GM12873 (cell line): ENCODE results near the gene UBE2D1.

Source experiments
- TF ChIP-seq, protein P1 (sequence below): IDR thresholded peaks from 2 replicates; pipeline ENCODE4 v1.5.1; 2012; ENCODE audit warnings: low read depth, mild to moderate bottlenecking, moderate library complexity, low read length, control low read depth; ENCODE audit not compliant: insufficient read depth; ENCODE audit errors: missing control alignments

Gene UBE2D1

DNA sequence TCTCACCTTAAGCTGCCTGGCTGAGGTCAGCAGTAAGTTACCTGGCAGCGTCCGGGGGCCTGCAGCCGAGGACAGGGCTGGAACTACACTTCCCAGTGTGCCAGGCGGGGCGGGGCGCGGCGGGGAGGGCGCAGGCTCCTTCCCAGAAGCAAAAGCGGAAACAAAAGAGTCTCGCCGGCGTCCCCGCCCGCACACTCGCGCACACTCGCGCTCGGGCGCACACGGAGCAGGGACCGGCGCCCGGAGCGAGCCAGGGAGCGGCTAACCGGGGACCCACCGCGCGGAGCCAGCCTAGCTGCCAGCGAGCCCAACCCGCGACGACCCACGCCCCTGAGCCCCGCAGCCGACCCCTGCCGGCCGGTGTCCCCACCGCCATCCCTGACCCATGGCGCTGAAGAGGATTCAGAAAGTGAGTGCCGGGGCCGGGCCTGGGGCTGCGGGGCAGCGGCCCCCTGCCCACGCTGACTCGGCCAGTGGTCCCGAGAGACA, at the start of gene UBE2D1:
TSS of gene UBE2D1 (plus strand) at position 190 of the 489 bp plus-strand sequence. CDS start at position 386, 196 bp downstream.
- TF ChIP-seq, protein P1, sequence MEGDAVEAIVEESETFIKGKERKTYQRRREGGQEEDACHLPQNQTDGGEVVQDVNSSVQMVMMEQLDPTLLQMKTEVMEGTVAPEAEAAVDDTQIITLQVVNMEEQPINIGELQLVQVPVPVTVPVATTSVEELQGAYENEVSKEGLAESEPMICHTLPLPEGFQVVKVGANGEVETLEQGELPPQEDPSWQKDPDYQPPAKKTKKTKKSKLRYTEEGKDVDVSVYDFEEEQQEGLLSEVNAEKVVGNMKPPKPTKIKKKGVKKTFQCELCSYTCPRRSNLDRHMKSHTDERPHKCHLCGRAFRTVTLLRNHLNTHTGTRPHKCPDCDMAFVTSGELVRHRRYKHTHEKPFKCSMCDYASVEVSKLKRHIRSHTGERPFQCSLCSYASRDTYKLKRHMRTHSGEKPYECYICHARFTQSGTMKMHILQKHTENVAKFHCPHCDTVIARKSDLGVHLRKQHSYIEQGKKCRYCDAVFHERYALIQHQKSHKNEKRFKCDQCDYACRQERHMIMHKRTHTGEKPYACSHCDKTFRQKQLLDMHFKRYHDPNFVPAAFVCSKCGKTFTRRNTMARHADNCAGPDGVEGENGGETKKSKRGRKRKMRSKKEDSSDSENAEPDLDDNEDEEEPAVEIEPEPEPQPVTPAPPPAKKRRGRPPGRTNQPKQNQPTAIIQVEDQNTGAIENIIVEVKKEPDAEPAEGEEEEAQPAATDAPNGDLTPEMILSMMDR, result peak; percentile 14

- TF ChIP-seq, protein P1, result peak; percentile 69
These were observed 43.1 kb upstream of the UBE2D1 start for GRCh38 chr10:58291538-58292174.

- TF ChIP-seq, protein P1, result no peak
These were observed 40.8 kb upstream of the UBE2D1 start for GRCh38 chr10:58293989-58294388.

- TF ChIP-seq, protein P1, result peak; percentile 88
These were observed 35.2 kb upstream of the UBE2D1 start for GRCh38 chr10:58299580-58299979.

DNA sequence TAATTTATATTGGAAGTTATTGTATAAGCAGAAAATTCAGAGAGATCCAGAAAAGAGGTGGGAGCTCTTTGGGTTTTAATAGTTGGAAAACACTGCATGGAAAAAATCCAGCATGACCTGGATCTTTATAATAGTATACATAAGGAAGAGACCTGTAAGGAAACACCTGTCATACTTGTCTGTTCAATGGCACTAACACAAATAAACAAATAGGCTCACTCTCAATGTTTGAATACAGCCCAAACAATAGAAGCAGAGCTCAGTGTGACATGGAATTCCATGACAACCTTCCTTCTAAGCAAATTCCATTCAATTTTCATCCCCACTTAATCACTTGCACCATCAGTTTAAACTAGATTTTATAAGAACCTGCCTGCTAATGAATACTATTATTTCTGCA, 34.1 kb upstream of the UBE2D1 start:
- TF ChIP-seq, protein P1, result no peak

GRCh38 chr10:58302254-58302653, 32.6 kb upstream of the UBE2D1 start:
- TF ChIP-seq, protein P1, result no peak

DNA sequence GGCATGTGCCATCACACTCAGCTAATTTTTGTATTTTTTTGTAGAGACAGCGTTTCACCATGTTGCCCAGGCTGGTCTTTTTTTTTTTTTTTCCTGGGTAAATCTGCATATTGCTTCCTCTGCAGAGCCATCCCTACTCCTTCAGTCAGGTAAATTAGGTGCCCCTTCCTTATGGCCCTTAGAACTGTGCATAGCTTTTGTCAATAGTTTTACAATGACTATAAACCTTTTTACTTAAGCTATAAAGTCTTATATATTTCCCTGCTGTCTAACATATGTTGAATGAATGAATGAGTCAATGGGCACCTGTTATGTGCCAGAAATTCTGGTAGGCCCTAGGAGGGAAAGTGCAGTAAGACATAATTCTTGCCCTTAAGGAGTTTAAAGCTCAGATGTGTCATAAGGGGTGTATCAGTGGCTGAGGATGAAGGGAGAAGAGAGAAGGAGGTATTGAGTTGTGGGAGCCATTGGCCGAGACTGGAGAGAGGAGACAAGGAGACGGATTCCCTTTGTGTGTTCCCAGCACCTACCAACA, 30.6 kb upstream of the UBE2D1 start:
- TF ChIP-seq, protein P1, result no peak
